AG10803 (cell line): ENCODE data around the gene LGALS3BP.
"Not testable (repeated sequence)": the region's sequence is repeated elsewhere in the genome, so short reads cannot be mapped to it uniquely, and the experiment has no call there.

ENCODE experiments used
- DNase-seq: peaks from one replicate; pipeline ENCODE4 v3.0.0; 2010; ENCODE audit warnings: low read depth
- H3K4me3 ChIP-seq: 2 replicates; pipeline ENCODE4 v1.5.1; 2011; ENCODE audit warnings: mild to moderate bottlenecking, low read length, control low read depth
- TF ChIP-seq, protein P1 (sequence below): conservative IDR thresholded peaks from 2 replicates; pipeline ENCODE4 v1.5.1; 2011; ENCODE audit warnings: mild to moderate bottlenecking, low read length, control low read depth, inconsistent platforms

Gene LGALS3BP

DNA sequence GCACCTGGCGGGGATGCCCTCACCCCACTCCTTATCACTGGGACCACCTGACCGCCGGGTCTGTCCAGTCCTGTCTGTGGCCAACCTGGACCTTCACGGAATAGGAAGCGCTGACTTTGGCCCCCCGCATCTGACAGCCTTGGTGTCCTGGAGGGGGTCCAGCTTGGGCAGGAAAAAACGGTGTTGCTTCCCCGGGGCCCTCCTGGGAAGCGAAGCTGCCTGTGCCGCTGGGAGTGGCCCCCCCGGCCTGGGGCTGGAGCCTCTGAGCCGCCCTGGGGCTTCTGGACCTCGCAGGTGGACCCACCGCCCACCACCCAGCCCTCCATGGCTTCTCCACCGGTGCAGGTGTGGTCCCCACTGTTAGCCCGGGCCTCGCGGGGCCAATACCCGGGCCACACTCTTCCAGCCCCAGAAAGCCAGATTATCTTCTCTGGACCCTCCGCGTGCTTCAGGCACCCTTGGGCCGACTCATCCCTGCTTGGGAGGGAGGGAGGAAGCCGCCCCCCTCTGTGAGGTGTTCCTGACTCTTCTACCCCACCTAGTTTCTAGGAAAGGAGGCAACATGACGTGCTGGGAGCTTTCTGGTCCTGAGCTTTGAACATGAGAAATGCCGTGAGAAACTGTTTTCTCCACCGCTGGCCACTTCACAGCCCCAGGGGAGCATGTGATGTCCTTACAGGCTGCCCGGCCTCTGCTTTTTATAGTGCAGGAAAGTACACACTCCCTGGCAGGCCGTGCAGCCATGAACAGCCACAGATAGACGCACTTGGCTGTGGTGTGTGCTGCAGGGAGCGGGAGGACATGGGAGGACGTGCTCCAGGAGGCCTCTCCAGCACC, 45.4 kb upstream of the LGALS3BP start:
- TF ChIP-seq, protein P1, sequence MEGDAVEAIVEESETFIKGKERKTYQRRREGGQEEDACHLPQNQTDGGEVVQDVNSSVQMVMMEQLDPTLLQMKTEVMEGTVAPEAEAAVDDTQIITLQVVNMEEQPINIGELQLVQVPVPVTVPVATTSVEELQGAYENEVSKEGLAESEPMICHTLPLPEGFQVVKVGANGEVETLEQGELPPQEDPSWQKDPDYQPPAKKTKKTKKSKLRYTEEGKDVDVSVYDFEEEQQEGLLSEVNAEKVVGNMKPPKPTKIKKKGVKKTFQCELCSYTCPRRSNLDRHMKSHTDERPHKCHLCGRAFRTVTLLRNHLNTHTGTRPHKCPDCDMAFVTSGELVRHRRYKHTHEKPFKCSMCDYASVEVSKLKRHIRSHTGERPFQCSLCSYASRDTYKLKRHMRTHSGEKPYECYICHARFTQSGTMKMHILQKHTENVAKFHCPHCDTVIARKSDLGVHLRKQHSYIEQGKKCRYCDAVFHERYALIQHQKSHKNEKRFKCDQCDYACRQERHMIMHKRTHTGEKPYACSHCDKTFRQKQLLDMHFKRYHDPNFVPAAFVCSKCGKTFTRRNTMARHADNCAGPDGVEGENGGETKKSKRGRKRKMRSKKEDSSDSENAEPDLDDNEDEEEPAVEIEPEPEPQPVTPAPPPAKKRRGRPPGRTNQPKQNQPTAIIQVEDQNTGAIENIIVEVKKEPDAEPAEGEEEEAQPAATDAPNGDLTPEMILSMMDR: no peak
- peak overlapping the region; percentile 68 for H3K4me3 ChIP-seq
- no peak for DNase-seq

DNA sequence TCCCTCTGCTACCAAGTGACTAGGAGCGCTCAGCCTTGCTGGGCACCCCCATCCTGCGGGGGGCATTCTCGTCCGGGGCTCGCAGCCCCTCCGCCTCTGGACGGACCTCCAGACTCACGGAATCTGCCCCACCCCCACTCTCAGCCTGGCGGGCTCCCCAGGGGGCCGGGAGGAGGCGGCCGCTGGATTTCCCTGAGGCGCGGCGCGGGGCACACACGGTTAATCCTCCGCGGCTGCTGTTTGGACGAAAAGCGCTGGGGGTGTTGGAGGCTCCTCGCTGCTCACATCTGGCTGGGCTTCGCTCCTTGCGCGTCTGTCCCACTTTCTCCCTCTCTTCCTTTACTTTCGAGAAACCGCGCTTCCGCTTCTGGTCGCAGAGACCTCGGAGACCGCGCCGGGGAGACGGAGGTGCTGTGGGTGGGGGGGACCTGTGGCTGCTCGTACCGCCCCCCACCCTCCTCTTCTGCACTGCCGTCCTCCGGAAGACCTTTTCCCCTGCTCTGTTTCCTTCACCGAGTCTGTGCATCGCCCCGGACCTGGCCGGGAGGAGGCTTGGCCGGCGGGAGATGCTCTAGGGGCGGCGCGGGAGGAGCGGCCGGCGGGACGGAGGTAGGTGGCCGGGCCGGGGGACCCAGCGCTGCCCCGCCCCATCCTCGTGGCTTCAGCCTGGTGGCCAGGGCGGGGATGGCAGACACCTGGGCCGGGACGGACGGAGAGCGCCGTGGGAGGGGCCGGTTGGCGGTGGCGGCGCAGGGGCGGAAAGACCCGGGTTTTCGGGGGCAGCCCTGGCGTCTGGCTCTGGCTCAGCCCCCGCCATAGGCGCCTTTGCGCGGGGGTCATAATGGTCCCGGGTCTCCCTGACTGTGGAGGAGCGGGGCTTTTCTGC, 44.4 kb upstream of the LGALS3BP start, which contains the start of gene C1QTNF1:
Gene C1QTNF1 (plus strand): TSS at position 284 of the 886 bp plus-strand sequence. CDS start 19,800 bp downstream, outside the sequence.
- no peak for DNase-seq
- TF ChIP-seq, protein P1: no peak
- peak within 1 kb of the TSS; percentile 68 for H3K4me3 ChIP-seq

DNA sequence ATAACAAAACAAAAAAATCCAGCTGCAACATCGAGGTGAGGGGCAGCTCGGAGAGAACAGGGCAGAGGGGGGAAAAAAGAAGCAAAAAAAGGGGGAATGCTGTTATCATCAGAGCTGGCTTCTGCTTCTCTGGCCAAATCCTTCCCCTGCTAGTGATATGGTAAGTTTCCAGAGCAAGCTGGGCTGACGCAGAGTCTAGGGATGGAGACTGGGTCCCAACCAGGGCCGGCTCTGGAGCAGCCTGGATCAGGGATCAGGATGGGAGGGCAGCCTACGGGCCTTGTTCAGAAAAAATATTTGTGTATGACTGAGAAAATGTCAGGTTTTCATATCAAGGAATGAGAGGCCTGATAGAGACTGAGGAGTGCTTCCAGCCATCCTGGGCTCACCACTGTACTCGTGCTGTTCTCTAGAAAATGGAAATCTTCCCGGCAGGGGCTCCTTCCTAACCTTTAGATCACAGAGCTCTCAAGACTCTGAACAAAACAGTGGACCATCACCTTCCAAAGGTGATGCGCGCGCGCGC, 43.5 kb upstream of the LGALS3BP start:
- TF ChIP-seq, protein P1: no peak
- DNase-seq: no peak
- no peak overlapping the region for H3K4me3 ChIP-seq

DNA sequence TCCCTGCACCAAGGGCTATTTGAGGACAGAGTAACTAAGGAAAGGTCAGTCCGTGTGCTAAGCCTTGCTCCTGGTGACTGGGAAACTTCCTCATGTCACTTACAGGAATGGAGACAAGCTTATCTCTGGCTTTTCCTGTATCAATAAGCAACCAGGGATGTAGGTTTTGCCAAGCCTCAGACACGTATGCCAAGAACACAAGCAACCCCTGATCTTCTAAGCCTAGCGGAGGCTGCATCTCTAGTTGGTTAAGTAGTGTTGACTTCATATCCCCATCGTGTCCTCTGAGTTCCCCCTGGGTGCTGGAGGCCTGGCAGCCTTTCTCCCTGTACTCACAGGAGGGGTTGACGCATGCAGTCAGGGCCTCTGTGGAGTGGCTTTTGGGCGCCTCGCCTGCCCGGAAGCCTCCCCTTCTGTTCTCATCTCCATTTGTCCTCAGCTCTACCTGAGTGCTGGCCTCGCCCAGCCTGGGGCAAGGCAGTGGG, 42.8 kb upstream of the LGALS3BP start:
- DNase-seq: no peak
- TF ChIP-seq, protein P1: no peak
- no peak overlapping the region for H3K4me3 ChIP-seq

DNA sequence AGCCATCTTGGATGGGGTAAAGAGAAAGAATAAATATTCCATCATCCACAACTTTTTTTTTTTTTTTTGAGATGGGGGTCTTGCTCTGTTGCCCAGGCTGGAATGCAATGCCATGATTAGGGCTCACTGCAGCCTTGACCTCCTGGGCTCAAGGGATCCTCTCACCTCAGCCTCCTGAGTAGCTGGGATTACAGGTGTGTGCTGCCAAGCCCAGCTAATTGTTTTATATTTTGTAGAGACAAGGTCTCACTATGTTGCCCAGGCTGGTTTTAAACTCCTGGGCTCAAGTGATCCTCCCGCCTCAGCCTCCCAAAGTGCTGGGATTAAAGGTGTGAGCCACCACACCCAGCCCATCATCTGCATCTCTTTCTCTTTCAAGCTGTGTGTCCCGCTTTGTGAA, 42.2 kb upstream of the LGALS3BP start:
- not testable (repeated sequence) for DNase-seq

GRCh38 chr17:79020631-79021301, 41.0 kb upstream of the LGALS3BP start:
- TF ChIP-seq, protein P1: no peak
- peak; percentile 29 for DNase-seq
- H3K4me3 ChIP-seq: no peak overlapping the region

More for the DNA sequence above, 42.2 kb upstream of the LGALS3BP start:
- H3K4me3 ChIP-seq: not testable (repeated sequence)
